Measurements from ENCODE around the gene L2HGDH.

DNA sequence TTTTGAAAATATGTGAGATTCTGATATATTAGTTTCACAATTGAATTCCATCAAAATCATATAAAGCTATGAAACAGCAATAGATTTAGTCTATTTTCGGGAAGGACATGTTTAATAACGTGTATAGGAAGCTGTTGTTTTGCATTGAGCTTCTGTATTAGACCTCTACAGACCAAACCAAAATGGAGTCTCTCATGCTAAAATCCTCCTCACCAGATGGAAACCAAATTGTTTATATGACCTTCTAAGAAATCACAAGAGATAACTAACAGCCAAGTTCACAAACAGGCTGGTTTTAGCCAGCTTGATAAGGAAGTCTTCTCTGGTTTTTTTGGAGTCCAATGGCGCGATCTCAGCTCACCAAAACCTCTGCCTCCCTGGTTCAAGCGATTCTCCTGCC is 23.9 kb downstream of the L2HGDH start:
- TF ChIP-seq POLR2AphosphoS5 (IDR thresholded peaks at IDR 0.05; ENCODE audit: low read depth, low read length) (no peak), TAF1 (IDR thresholded peaks at IDR 0.05; ENCODE audit: borderline replicate concordance, insufficient read depth, low read length) (no peak), SIN3A (IDR thresholded peaks at IDR 0.05; ENCODE audit: borderline replicate concordance, insufficient read depth, low read length) (no peak), REST (IDR thresholded peaks at IDR 0.05; ENCODE audit: insufficient read depth in 1 of 2, low read depth in 2 of 2, low read length in 2 of 2) (no peak)
